ENCODE measurements around the gene DEPDC5. TPM values are rescaled to one million over a fixed set of nuclear protein-coding genes. Genes with fewer than 3 reads are reported as not detected.

The DEPDC5 gene
- total and polyA plus RNA-seq, 2 experiments from 2014 or later: 6.3 to 7.6 TPM

GRCh38 chr22:31945443-31945855, 191.6 kb downstream of the DEPDC5 start:
- Histone ChIP-seq H3K27ac (peak overlapping the region; percentile 67), H3K9me2 (ENCODE audit: insufficient read depth) (no peaks in the 10 kb centered on the region), H3F3A (ENCODE audit: insufficient read depth) (peaks cover 34% of the 10 kb centered on the region), H3K79me2 (ENCODE audit: insufficient read depth) (peaks cover 59% of the 10 kb centered on the region), H3K9me3 (ENCODE audit: low read depth) (no peaks in the 10 kb centered on the region), H2AFZ (peak overlapping the region; percentile 40; the same call in 1 of the 2 replicates), H3K9ac (peak overlapping the region; percentile 92), H3K27me3 (replicated peaks; ENCODE audit: insufficient read depth) (no peaks in the 10 kb centered on the region), H3K4me3 (peak overlapping the region; percentile 100), H3K36me3 (ENCODE audit: low read depth) (peaks cover 15% of the 10 kb centered on the region; the same call in 1 of the 2 replicates), H3K4me1 (ENCODE audit: insufficient read depth) (peaks cover 24% of the 10 kb centered on the region), H3K4me2 (ENCODE audit: unreplicated experiment) (peak overlapping the region; percentile 93), H4K20me1 (ENCODE audit: insufficient read depth) (no peaks in the 10 kb centered on the region)
- in situ Hi-C loops (cut with MboI): no loop called here
- 41% methylated on average over 15 of the region's 15 CpGs for WGBS, 2 experiments (ENCODE audit: low coverage in 1 of 2, low lambda C conversion rate in 2 of 2, missing lambda C conversion rate in 2 of 2)
- no peak for DNase-seq
- TF ChIP-seq EZH2 (IDR thresholded peaks at IDR 0.05; ENCODE audit: insufficient read depth, poor library complexity, severe bottlenecking): no peak

DNA sequence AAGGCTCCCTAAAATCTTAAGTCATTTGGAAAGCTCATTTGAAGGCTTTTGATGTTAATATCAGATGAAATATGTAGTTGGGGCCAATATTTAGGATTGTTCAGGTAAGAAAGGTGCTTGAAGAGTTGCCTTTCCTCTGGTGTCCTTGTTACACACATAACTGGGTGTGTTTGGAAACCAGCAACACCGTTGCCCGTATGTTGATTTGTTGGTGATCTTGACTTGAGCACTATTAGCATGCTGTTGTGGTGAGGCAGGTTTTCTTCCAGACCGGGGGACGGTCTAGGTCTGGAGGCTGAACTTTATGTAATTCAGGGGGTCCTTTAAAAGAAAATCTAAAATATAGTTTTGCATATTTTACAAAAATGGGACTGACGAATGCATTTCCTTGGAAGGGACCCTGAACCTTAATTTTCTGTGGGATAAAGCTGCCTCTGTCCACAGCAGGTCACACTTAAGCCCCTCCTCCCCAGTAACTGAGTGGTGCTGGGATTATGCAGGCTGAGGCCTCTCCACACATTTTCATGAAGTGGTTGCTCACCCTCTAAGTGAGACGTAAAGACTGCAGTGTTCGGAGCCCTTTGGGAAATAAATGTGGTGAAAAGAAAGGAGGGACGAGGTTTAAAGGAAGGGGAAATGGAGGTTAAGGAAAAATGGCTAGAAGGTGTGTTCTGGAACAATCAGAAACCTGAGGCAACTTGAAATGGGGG, 192.3 kb downstream of the DEPDC5 start:
- Histone ChIP-seq H3K27ac (no peak overlapping the region; the same call in 1 of the 2 replicates), H3K79me2 (ENCODE audit: insufficient read depth) (peaks cover 66% of the 10 kb centered on the region), H3K9ac (peak overlapping the region; percentile 92), H3K36me3 (ENCODE audit: low read depth) (peaks cover 19% of the 10 kb centered on the region; the same call in 1 of the 2 replicates), H3K4me3 (peak overlapping the region; percentile 100), H3K9me2 (ENCODE audit: insufficient read depth) (no peaks in the 10 kb centered on the region), H3K4me1 (ENCODE audit: insufficient read depth) (peaks cover 31% of the 10 kb centered on the region), H3K4me2 (ENCODE audit: unreplicated experiment) (peak overlapping the region; percentile 93), H3F3A (ENCODE audit: insufficient read depth) (peaks cover 41% of the 10 kb centered on the region), H3K9me3 (ENCODE audit: low read depth) (no peaks in the 10 kb centered on the region), H2AFZ (no peak overlapping the region), H4K20me1 (ENCODE audit: insufficient read depth) (no peaks in the 10 kb centered on the region), H3K27me3 (replicated peaks; ENCODE audit: insufficient read depth) (no peaks in the 10 kb centered on the region)
- 80 to 84% methylated on average over 8 of the region's 8 CpGs for WGBS, 2 experiments (ENCODE audit: low coverage in 1 of 2, low lambda C conversion rate in 2 of 2, missing lambda C conversion rate in 2 of 2)
- no peak for TF ChIP-seq EZH2 (IDR thresholded peaks at IDR 0.05; ENCODE audit: insufficient read depth, poor library complexity, severe bottlenecking)
- no peak for TF ChIP-seq EZH2phosphoT487 (IDR thresholded peaks at IDR 0.05; ENCODE audit: insufficient read depth, low read depth)
- peak; percentile 27 for DNase-seq
- in situ Hi-C loops (cut with MboI): no loop called here

GRCh38 chr22:31947296-31947695, 193.5 kb downstream of the DEPDC5 start:
- Histone ChIP-seq H4K20me1 (ENCODE audit: insufficient read depth) (no peaks in the 10 kb centered on the region), H3K4me1 (ENCODE audit: insufficient read depth) (peaks cover 42% of the 10 kb centered on the region), H3K9me2 (ENCODE audit: insufficient read depth) (no peaks in the 10 kb centered on the region), H3F3A (ENCODE audit: insufficient read depth) (peaks cover 53% of the 10 kb centered on the region), H3K27ac (no peak overlapping the region), H3K27me3 (replicated peaks; ENCODE audit: insufficient read depth) (no peaks in the 10 kb centered on the region), H3K79me2 (ENCODE audit: insufficient read depth) (peaks cover 72% of the 10 kb centered on the region), H3K9ac (no peak overlapping the region), H3K4me2 (ENCODE audit: unreplicated experiment) (peak overlapping the region; percentile 93), H2AFZ (no peak overlapping the region), H3K9me3 (ENCODE audit: low read depth) (no peaks in the 10 kb centered on the region), H3K36me3 (ENCODE audit: low read depth) (peaks cover 19% of the 10 kb centered on the region; the same call in 1 of the 2 replicates), H3K4me3 (peak overlapping the region; percentile 100; the same call in 1 of the 2 replicates)
- TF ChIP-seq EZH2phosphoT487 (IDR thresholded peaks at IDR 0.05; ENCODE audit: insufficient read depth, low read depth): no peak
- TF ChIP-seq EZH2 (IDR thresholded peaks at IDR 0.05; ENCODE audit: insufficient read depth, poor library complexity, severe bottlenecking): no peak
- no peak for DNase-seq
- WGBS, 2 experiments (ENCODE audit: low coverage in 1 of 2, low lambda C conversion rate in 2 of 2, missing lambda C conversion rate in 2 of 2): 71 to 77% methylated on average over 2 of the region's 2 CpGs
- in situ Hi-C loops (cut with MboI): no loop called here

DNA sequence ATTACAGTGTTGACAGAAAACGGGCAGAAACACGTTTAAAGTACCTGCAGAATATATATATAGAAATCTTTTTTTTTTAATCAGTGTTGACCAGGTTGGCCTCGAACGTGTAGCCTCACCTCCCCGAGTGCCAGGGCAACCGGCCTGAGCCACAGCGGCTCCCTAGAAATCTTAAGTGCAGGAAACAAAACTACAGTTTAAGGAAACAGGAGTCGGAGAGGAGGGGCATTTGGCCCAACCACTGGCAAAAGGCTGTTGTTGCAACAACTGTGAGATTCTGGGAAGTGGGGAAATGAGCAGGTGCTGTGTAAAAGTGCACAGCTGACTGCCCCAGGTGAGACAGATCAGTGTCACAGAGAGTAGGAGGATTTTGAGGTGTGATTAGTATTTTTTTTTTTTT, 194.2 kb downstream of the DEPDC5 start:
- Histone ChIP-seq H3K9ac (no peak overlapping the region), H3K9me2 (ENCODE audit: insufficient read depth) (no peaks in the 10 kb centered on the region), H3K9me3 (ENCODE audit: low read depth) (no peaks in the 10 kb centered on the region), H3K27me3 (replicated peaks; ENCODE audit: insufficient read depth) (no peaks in the 10 kb centered on the region), H3F3A (ENCODE audit: insufficient read depth) (peaks cover 59% of the 10 kb centered on the region), H3K27ac (no peak overlapping the region), H4K20me1 (ENCODE audit: insufficient read depth) (peaks cover 4% of the 10 kb centered on the region), H2AFZ (no peak overlapping the region), H3K79me2 (ENCODE audit: insufficient read depth) (peaks cover 76% of the 10 kb centered on the region), H3K4me1 (ENCODE audit: insufficient read depth) (peaks cover 48% of the 10 kb centered on the region), H3K4me2 (ENCODE audit: unreplicated experiment) (no peak overlapping the region), H3K4me3 (no peak overlapping the region), H3K36me3 (ENCODE audit: low read depth) (peaks cover 19% of the 10 kb centered on the region; the same call in 1 of the 2 replicates)
- 89 to 94% methylated on average over 8 of the region's 8 CpGs for WGBS, 2 experiments (ENCODE audit: low coverage in 1 of 2, low lambda C conversion rate in 2 of 2, missing lambda C conversion rate in 2 of 2)
- DNase-seq: no peak
- TF ChIP-seq EZH2 (IDR thresholded peaks at IDR 0.05; ENCODE audit: insufficient read depth, poor library complexity, severe bottlenecking) (no peak), EZH2phosphoT487 (IDR thresholded peaks at IDR 0.05; ENCODE audit: insufficient read depth, low read depth) (no peak)
- in situ Hi-C loops (cut with MboI): no loop called here

Data from GM23248 (cell line).